Progenitor cell of endocrine pancreas (in vitro differentiated cells): Measurements from ENCODE around the gene MICAL1. TPM values are rescaled to one million over a fixed set of nuclear protein-coding genes. Genes with fewer than 3 reads are reported as not detected.
A peak's percentile ranks its signal among the peaks of the same experiment; 100 is the strongest.

Source experiments
- DNase-seq: peaks from one replicate; pipeline ENCODE4 v3.0.0; 2021; ENCODE audit warnings: low spot score; ENCODE audit not compliant: unreplicated experiment
- H3K27ac Mint-ChIP-seq: 2 replicates; pipeline ENCODE4 v1.8.0; 2021; ENCODE audit warnings: mild to moderate bottlenecking, moderate library complexity, mixed read lengths
- H3K27me3 Mint-ChIP-seq: 2 replicates; pipeline ENCODE4 v1.8.0; 2021; ENCODE audit warnings: mixed read lengths
- H3K36me3 Mint-ChIP-seq: 2 replicates; pipeline ENCODE4 v1.8.0; 2022; ENCODE audit warnings: mixed read lengths; ENCODE audit not compliant: insufficient read depth
- H3K4me1 Mint-ChIP-seq: 2 replicates; pipeline ENCODE4 v1.8.0; 2021; ENCODE audit warnings: low read depth, mixed read lengths
- H3K4me3 Mint-ChIP-seq: 2 replicates; pipeline ENCODE4 v1.8.0; 2021; ENCODE audit warnings: low read depth, mild to moderate bottlenecking, moderate library complexity, mixed read lengths
- H3K9me3 Mint-ChIP-seq: 2 replicates; pipeline ENCODE4 v1.8.0; 2021; ENCODE audit warnings: low read depth, mixed read lengths
- CTCF ChIP-seq: fragments of 200-600 bp; sonication (generic); IDR thresholded peaks from one replicate; pipeline ENCODE4 v1.5.0; 2021; ENCODE audit warnings: antibody characterized with exemption, mild to moderate bottlenecking; ENCODE audit not compliant: unreplicated experiment
- total RNA-seq: library from RNA; stranded (reverse); gene quantifications from 2 replicates; pipeline ENCODE4 v1.2.1, GENCODE V29; 2021

MICAL1 gene
- total RNA-seq, 1 donor from 2014 or later, result 101 TPM

GRCh38 chr6:109447087-109447486 is 8.5 kb downstream of the MICAL1 start:
- TF ChIP-seq CTCF, result no peak
- no peak for DNase-seq
- H3K27me3 Mint-ChIP-seq, result no peaks in the 10 kb centered on the region
- peaks cover 13% of the 10 kb centered on the region for H3K36me3 Mint-ChIP-seq
- H3K27ac Mint-ChIP-seq, result no peak overlapping the region
- no peak overlapping the region for H3K4me3 Mint-ChIP-seq
- no peaks in the 10 kb centered on the region for H3K9me3 Mint-ChIP-seq
- peaks cover 1% of the 10 kb centered on the region for H3K4me1 Mint-ChIP-seq

GRCh38 chr6:109446541-109446940 is 9.0 kb downstream of the MICAL1 start:
- H3K4me1 Mint-ChIP-seq, result peaks cover 7% of the 10 kb centered on the region
- H3K9me3 Mint-ChIP-seq, result no peaks in the 10 kb centered on the region
- no peak for TF ChIP-seq CTCF
- DNase-seq, result no peak
- peaks cover 10% of the 10 kb centered on the region for H3K36me3 Mint-ChIP-seq
- H3K27ac Mint-ChIP-seq, result no peak overlapping the region
- H3K4me3 Mint-ChIP-seq, result no peak overlapping the region
- no peaks in the 10 kb centered on the region for H3K27me3 Mint-ChIP-seq

GRCh38 chr6:109446072-109446471 is 9.5 kb downstream of the MICAL1 start:
- no peak for TF ChIP-seq CTCF
- Mint-ChIP-seq H3K9me3 (no peaks in the 10 kb centered on the region), H3K4me3 (no peak overlapping the region), H3K4me1 (peaks cover 10% of the 10 kb centered on the region), H3K36me3 (peaks cover 10% of the 10 kb centered on the region), H3K27me3 (no peaks in the 10 kb centered on the region), H3K27ac (no peak overlapping the region)
- DNase-seq, result no peak

GRCh38 chr6:109445382-109445781 is 10.2 kb downstream of the MICAL1 start:
- peak; percentile 18 for TF ChIP-seq CTCF
- no peaks in the 10 kb centered on the region for H3K27me3 Mint-ChIP-seq
- H3K36me3 Mint-ChIP-seq, result peaks cover 10% of the 10 kb centered on the region
- H3K4me1 Mint-ChIP-seq, result peaks cover 10% of the 10 kb centered on the region
- H3K9me3 Mint-ChIP-seq, result no peaks in the 10 kb centered on the region
- no peak overlapping the region for H3K27ac Mint-ChIP-seq
- H3K4me3 Mint-ChIP-seq, result no peak overlapping the region
- no peak for DNase-seq

- H3K27me3 Mint-ChIP-seq, result no peaks in the 10 kb centered on the region
- H3K4me1 Mint-ChIP-seq, result peaks cover 14% of the 10 kb centered on the region
- H3K36me3 Mint-ChIP-seq, result peaks cover 10% of the 10 kb centered on the region
- no peak for DNase-seq
- H3K4me3 Mint-ChIP-seq, result no peak overlapping the region
- no peaks in the 10 kb centered on the region for H3K9me3 Mint-ChIP-seq
- no peak for TF ChIP-seq CTCF
- H3K27ac Mint-ChIP-seq, result no peak overlapping the region
Measured at GRCh38 chr6:109443425-109443950, 12.1 kb downstream of the MICAL1 start.
